GM21528 (cell line): ENCODE results near the gene APC2.

Source experiments
- ATAC-seq: cut with Tn5 transposase; IDR thresholded peaks from one replicate; pipeline ENCODE4 v1.9.1; 2021; ENCODE audit warnings: mild to moderate bottlenecking, moderate library complexity; ENCODE audit not compliant: unreplicated experiment, low FRiP score

Gene APC2

GRCh38 chr19:1441677-1442438 is 8.1 kb upstream of the APC2 start:
- no peak for ATAC-seq

GRCh38 chr19:1445185-1445931 is 4.6 kb upstream of the APC2 start:
- ATAC-seq, result peak; percentile 48

- no peak for ATAC-seq
These were observed 3.8 kb upstream of the APC2 start for GRCh38 chr19:1445932-1446712.

GRCh38 chr19:1446713-1447481 is 3.0 kb upstream of the APC2 start:
- no peak for ATAC-seq

GRCh38 chr19:1447504-1447903 is 2.4 kb upstream of the APC2 start:
- ATAC-seq, result no peak

DNA sequence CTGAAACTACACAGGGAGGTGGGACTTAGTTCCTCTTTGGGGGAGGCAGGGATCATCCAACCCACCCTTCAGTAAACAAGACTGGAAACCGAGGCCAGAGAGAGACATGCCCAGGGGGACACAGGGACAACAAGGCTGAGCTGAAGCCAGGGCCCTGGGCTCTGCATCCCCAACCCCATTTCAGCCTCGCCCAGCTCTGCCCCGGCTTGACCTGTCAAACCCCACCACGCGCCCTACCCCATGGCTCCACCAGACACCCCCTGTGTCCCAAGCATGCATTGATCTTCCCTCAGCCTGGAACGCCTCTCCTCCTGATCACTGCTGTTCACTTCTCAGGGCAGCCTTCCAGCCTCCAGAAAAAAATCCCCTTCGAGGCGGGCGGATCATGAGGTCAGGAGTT is 2.0 kb upstream of the APC2 start:
- ATAC-seq, result no peak

- ATAC-seq, result no peak
These were observed 1.1 kb downstream of the APC2 start for GRCh38 chr19:1450735-1451731.

GRCh38 chr19:1451916-1452801 is 2.2 kb downstream of the APC2 start:
- ATAC-seq, result no peak

DNA sequence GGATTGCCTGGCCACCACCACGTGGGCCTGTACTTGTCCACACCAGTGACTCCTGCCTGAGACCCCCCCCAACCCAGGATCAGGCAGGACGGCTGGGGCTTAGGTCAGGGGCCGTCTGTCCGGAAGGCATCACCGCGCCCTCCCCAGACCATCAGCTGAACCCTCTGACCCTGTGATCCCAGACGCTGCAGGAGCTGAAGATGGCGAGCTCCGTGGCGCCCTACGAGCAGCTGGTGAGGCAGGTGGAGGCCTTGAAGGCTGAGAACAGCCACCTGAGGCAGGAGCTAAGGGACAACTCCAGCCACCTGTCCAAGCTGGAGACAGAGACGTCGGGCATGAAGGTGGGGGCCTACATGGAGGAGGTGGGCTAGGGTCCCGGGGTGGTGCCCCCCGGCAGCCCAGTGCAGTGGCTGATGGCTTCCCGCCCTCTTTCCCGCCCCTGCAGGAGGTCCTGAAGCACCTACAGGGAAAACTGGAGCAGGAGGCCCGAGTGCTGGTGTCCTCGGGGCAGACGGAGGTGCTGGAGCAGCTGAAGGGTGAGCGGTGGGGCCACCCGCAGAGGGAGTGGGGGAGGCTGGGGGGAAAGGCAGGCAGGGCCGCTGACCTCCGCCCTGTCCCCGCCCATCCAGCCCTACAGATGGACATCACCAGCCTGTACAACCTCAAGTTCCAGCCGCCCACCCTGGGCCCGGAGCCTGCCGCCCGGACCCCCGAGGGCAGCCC is 3.0 kb downstream of the APC2 start:
- no peak for ATAC-seq

- no peak for ATAC-seq
These were observed 3.8 kb downstream of the APC2 start for GRCh38 chr19:1453525-1454364.

- ATAC-seq, result no peak
These were observed 5.0 kb downstream of the APC2 start for GRCh38 chr19:1455002-1455335.

DNA sequence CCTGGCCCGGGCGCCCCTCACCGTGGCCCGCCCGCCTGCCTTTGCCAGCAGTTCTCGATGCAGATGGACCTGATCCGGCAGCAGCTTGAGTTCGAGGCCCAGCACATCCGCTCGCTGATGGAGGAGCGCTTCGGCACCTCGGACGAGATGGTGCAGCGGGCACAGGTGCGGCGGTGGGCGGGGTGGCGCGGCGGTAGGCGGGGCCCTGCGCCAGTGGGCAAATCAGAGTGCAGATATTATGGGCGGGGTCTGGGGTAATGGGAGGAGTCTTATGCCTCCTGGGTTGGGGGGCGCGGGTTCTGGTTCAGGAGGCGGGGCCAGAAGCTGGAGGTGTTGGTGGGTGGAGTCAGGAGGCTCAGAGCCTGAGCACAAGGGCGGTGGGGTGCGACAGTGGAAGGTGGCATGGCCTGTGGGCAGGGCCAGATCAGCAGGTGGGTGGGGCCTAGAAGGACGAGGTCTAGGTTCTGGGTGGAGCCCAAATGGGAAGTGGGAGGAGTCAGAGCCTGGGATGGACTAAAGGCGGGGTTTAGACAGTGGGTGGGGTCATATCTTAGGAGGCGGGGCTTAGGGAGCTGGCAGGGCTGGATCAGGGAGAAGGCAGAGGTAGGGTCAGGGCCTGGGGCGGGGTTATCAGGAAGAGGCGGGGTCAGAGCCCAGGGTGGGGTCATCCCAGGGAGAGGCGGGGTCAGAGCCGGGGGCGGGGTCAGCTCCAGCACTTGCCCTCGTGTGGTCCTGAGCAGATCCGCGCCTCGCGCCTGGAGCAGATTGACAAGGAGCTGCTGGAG is 5.6 kb downstream of the APC2 start:
- no peak for ATAC-seq

- no peak for ATAC-seq
These were observed 6.4 kb downstream of the APC2 start for GRCh38 chr19:1456121-1456900.

- ATAC-seq, result no peak
These were observed 7.3 kb downstream of the APC2 start for GRCh38 chr19:1457031-1457739.

DNA sequence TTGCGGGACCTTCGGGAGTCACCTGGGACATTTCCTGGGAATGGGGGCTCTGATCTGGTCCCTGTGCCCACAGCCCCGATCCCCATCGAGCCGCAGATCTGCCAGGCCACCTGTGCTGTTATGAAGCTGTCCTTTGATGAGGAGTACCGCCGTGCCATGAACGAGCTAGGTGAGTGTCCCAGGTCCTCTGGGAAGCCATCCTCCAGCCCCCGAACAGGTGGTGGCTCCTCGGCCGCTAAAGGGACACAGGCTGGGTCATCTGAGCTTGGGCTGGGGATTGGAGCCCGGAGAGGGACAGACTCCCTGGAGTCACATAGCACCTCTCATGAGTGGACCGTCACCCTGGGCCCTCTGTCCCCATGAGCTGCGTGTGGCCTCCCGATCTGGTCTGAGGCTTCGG is 8.0 kb downstream of the APC2 start:
- no peak for ATAC-seq
